ENCODE data around the gene STAT5B.
"Not testable (repeated sequence)": the region's sequence is repeated elsewhere in the genome, so short reads cannot be mapped to it uniquely, and the experiment has no call there.

The STAT5B gene

GRCh38 chr17:42306385-42306667 is 30.1 kb upstream of the STAT5B start:
- DNase-seq (ENCODE audit: low read depth in 2 of 2), result no peak

- no peak for DNase-seq (ENCODE audit: low read depth in 2 of 2)
These were observed 29.6 kb upstream of the STAT5B start for GRCh38 chr17:42305543-42306384.

GRCh38 chr17:42305031-42305330 is 28.8 kb upstream of the STAT5B start:
- DNase-seq (ENCODE audit: low read depth in 2 of 2), result not testable (repeated sequence)

- no peak for DNase-seq (ENCODE audit: low read depth in 2 of 2)
These were observed 28.2 kb upstream of the STAT5B start for GRCh38 chr17:42304187-42305030.

GRCh38 chr17:42303694-42304093 is 27.5 kb upstream of the STAT5B start:
- DNase-seq (ENCODE audit: low read depth in 2 of 2), result no peak

- no peak for DNase-seq (ENCODE audit: low read depth in 2 of 2)
These were observed 24.8 kb upstream of the STAT5B start for GRCh38 chr17:42301022-42301421.

GRCh38 chr17:42299913-42300312 is 23.7 kb upstream of the STAT5B start:
- DNase-seq (ENCODE audit: low read depth in 2 of 2), result not testable (repeated sequence)

GRCh38 chr17:42299361-42299760 is 23.2 kb upstream of the STAT5B start:
- not testable (repeated sequence) for DNase-seq (ENCODE audit: low read depth in 2 of 2)

- DNase-seq (ENCODE audit: low read depth in 2 of 2), result not testable (repeated sequence)
These were observed 21.6 kb upstream of the STAT5B start for GRCh38 chr17:42297775-42298174.

GRCh38 chr17:42296012-42296411 is 19.8 kb upstream of the STAT5B start:
- DNase-seq (ENCODE audit: low read depth in 2 of 2), result no peak

- DNase-seq (ENCODE audit: low read depth in 2 of 2), result no peak
These were observed 18.5 kb upstream of the STAT5B start for GRCh38 chr17:42294469-42295398.

- DNase-seq (ENCODE audit: low read depth in 2 of 2), result no peak
These were observed 14.9 kb upstream of the STAT5B start for GRCh38 chr17:42291129-42291528.

GRCh38 chr17:42290577-42290976 is 14.4 kb upstream of the STAT5B start:
- DNase-seq (ENCODE audit: low read depth in 2 of 2), result no peak

- DNase-seq (ENCODE audit: low read depth in 2 of 2), result peak; percentile 38 to 67
These were observed 13.5 kb upstream of the STAT5B start for GRCh38 chr17:42289611-42290181.

- peak; percentile 38 to 53 for DNase-seq (ENCODE audit: low read depth in 2 of 2)
These were observed 12.8 kb upstream of the STAT5B start for GRCh38 chr17:42288803-42289610.

GRCh38 chr17:42287977-42288802 is 12.0 kb upstream of the STAT5B start, which contains the start of gene STAT5A:
TSS of gene STAT5A (plus strand) at chr17:42288498. CDS start at chr17:42289412, 914 bp downstream.
- DNase-seq (ENCODE audit: low read depth in 2 of 2), result peak; percentile 66 to 74

GRCh38 chr17:42287305-42287976 is 11.2 kb upstream of the STAT5B start:
- peak; percentile 38 to 45 for DNase-seq (ENCODE audit: low read depth in 2 of 2)

- DNase-seq (ENCODE audit: low read depth in 2 of 2), result no peak
These were observed 10.4 kb upstream of the STAT5B start for GRCh38 chr17:42286411-42287221.
